GM12875 (cell line): Measurements from ENCODE around the gene RAB30.

Source experiments
- H3K4me3 ChIP-seq: one replicate; pipeline ENCODE4 v1.5.1; 2011; ENCODE audit warnings: low read depth, low read length, control low read depth
- CTCF ChIP-seq: IDR thresholded peaks from 2 replicates; pipeline ENCODE4 v1.5.1; 2011; ENCODE audit warnings: low read depth, mild to moderate bottlenecking, control low read depth, inconsistent platforms, low read length, moderate library complexity, borderline replicate concordance; ENCODE audit not compliant: insufficient read depth

Gene RAB30

GRCh38 chr11:83061883-83062282 is 9.8 kb downstream of the RAB30 start:
- no peak for TF ChIP-seq CTCF
- no peak overlapping the region for H3K4me3 ChIP-seq

- no peak for TF ChIP-seq CTCF
- H3K4me3 ChIP-seq, result no peak overlapping the region
Measured at GRCh38 chr11:83060965-83061364, 10.7 kb downstream of the RAB30 start.

- TF ChIP-seq CTCF, result no peak
- no peak overlapping the region for H3K4me3 ChIP-seq
Measured at GRCh38 chr11:83057721-83058120, 14.0 kb downstream of the RAB30 start.

- H3K4me3 ChIP-seq, result no peak overlapping the region
- TF ChIP-seq CTCF, result no peak
Measured at GRCh38 chr11:83056611-83057010, 15.1 kb downstream of the RAB30 start.

- no peak for TF ChIP-seq CTCF
- H3K4me3 ChIP-seq, result no peak overlapping the region
Measured at GRCh38 chr11:83056204-83056603, 15.5 kb downstream of the RAB30 start.

- no peak overlapping the region for H3K4me3 ChIP-seq
- no peak for TF ChIP-seq CTCF
Measured at GRCh38 chr11:83054904-83055380, 16.8 kb downstream of the RAB30 start.

- no peak for TF ChIP-seq CTCF
- H3K4me3 ChIP-seq, result no peak overlapping the region
Measured at GRCh38 chr11:83054001-83054400, 17.7 kb downstream of the RAB30 start.
